GM18499 (cell line): Measurements from ENCODE around the gene NAXD.
A peak's percentile ranks its signal among the peaks of the same experiment; 100 is the strongest.

Source experiments
- ATAC-seq: cut with Tn5 transposase; IDR thresholded peaks from one replicate; pipeline ENCODE4 v1.9.1; 2021; ENCODE audit warnings: moderate number of reproducible peaks; ENCODE audit not compliant: insufficient read depth, unreplicated experiment

NAXD gene

DNA sequence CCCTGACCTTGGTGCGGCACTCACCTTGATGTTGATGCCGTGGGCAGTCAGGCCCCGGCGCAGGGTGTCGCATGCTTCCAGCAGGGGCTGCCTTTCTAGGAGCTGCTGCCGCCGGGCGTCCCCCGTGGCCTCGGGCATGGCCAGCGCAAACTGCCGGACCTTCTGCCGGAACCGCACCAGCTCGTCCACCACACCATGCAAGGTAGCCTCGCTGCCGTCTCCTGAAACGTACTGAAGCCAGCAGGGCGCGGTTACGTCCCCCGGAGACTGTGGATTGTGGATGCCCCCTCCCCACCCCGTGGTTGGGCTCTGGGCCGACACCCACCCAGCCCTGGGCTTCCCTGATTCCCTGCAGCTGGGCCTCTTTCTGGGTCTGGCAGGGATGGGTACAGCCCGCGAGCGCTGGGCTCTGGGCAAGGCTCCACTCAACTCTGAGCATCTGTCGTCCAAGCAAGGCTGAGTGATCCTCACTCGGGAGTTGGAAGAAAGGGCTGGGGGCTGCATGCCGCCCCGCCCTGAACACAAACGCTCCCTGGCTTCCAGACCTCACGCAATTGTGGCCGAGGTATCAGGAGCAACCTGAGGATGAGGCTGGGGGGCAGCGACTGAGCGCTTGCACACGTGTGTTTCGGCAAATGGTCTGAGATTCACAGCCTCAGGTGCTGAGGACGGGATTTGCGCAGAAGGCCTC, 27.1 kb downstream of the NAXD start:
- no peak for ATAC-seq

DNA sequence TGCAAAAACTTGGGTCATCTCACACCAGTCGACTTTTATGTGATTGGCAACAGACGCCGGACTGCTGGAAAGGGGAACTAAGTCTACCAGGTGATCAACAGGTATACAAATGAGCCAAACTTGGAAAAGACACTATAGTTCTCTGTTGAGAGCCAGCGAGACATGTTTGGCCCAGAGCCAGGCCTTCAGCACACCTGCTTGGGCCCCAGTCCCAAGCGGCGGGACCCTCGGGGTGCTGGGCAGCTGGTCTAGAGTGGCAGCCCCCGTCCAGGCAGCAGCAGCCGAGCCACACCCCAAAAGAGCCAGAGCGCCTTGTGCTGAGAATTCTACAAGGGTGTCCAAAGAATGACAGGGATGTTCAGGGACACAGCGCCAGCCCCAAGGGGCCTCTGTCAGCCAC, 28.0 kb downstream of the NAXD start:
- ATAC-seq = no peak

DNA sequence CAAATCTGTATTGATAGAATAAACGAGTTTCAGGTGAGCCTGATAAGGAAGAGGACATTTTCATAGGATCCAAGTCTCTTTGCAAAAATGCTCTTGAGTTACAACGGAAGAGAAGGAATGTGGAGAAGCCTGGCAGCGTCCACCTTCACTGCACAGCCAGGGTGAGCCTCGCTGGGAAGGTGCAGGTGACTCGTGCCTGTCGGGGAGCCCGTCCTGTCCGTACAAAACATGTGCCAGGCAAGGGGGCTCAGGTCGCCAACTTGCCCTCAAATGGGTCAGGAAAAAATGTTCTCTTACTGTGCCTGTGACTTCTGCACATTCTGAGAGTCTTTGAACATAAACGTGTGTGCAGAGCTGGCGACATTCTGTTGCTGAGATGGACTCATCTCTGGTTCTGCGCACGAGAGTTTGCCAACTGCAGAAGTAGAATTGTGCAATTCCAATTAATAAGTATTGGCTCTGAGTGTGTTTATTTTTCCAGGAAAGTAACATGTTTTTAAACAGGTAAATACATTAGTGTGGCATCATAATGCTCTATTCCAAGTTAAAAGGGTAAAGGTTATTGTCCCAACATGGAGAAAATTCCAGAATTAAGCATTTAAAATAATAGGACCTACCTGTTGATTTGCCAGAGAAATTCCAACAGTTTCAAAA, 28.6 kb downstream of the NAXD start:
- no peak for ATAC-seq

DNA sequence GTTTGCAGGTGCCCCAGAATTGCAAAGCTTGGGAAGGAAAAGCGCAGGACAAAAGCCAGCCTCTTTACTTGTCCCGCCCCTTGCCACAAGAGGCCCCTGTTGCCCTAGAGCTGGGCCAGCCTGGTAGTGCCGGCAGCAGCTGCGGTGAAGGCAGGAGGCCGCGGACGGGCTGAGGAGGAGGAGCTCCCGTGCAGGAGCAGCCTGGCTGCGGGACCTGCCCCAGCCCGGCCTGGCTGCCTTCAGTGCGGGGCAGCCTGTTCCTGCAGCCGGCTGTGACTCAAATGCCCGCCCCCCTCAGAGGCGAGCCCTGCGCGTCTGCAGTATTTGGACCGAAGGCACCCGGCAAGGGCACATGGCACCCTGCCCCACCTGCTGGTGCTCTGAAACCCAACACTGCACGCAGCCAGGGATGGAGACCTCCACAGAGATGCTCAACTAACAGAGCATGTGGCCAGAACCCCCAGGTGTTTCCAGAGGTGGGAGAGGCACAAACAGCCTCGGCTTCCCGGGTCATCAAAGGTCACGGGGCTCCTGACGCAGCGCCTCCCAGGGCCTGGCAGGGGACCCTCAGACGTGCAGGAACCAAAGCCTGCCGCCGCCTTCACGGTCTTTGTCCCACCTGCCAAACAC, 29.7 kb downstream of the NAXD start:
- ATAC-seq = peak; percentile 54

DNA sequence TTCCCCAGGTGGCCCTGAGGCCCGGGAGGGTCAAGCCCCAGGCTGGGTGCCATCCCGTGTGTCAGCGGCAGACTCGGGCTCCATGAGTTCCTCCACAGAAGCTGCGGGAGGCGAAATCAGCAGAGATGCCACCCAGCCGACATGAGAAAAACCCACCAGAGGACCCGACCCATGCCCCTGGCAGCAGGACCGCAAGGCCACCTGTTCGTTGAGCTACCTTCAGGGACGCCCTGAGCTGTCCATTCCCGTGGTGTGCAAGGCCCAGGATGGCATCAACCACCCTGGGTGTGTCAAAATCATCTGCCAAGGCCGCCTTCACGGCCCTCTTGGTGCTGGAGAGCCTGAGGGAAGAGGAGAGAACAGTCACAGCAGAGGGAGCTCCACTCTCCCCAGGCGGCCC, 30.4 kb downstream of the NAXD start:
- no peak for ATAC-seq

DNA sequence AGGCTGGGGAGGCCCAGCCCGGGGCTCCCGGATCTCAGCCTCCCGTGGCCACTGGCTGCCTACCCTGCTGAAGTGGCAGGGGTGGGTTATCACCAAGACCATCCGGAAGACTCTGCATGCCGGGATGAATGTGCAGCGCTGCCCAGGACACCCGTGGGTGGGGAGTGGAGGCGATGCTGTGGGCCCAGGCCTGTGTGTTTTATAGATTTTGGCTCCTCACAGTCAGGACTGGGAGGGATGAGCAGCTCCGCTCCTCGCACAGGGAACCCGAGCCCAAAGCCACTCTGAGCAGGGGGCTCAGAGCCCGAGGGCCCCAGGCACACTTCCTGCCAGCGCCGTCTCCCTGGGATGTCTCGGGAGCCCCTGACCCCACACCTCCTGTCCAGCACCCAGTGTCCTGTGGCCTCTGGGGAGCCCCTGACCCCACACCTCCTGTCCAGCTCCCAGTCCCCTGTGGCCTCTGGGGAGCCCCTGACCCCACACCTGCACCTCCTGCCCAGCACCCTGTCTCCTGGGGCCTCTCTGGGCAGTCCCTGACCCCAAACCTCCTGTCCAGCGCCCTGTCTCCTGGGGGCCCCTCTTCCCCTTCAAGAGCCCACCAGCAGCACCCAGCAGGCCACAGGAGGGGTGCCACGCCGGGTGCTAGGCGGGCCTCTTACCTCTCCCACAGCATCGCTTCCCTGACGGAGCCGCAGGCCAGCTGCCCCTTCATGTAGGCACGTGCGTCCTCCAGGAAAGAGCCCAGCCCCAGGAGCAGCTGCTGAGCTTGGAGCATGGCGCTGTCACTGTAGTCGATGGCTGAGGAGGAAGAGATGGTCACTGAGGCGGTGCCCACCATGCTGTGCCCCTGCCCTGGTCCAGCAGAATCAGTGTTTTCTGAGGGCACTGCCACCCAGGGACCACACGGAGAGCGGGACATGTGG, 31.4 kb downstream of the NAXD start:
- ATAC-seq = no peak

DNA sequence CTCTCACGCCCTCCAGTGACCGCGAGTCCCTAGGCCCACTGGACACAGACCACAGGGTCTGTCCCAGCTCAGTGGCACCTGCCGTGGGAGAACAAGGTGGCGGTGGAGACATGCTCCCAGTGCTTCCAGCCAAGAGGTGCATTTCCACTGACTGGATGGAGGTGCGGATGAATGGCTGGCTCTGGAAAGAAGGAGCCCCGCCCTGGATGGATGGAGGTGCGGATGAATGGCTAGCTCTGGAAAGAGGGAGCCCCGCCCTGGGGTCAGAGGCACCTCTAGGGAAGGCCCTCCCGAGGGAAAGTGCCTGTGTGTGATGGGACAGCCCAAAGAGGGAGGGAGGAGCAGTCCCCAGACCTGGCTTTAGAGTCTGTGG, 32.0 kb downstream of the NAXD start:
- ATAC-seq = no peak

DNA sequence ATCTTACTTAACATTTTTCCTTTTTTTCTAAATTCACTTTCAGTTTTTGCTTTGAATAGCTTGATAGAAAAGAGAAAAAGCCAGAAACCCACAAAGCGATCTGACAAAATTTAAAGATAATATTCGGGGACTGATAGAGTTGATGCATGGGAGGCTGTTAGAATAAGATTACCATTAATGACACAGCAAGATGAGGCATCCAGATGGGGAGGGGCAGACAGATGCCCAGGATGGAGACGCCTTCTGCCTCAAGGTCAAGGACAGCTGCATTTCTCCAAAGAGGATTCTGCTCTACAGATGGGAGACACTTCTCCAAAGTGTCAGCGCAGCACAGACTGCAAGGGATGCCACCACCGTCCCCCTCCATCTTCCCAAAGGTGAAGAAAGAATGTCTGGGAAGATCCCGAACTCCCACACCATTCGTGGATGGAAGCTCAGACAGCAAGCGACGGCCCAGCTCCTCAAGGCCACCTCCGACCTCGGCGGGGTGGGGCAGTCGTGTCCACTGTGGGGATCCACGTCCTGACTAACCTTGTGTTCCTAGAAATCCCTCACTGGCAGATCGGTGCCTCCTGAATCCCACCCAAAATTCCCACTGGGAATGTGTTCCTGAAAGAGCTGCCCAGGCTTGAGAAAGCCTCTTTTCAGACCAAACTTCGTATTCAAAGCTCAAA, 32.9 kb downstream of the NAXD start:
- no peak for ATAC-seq

DNA sequence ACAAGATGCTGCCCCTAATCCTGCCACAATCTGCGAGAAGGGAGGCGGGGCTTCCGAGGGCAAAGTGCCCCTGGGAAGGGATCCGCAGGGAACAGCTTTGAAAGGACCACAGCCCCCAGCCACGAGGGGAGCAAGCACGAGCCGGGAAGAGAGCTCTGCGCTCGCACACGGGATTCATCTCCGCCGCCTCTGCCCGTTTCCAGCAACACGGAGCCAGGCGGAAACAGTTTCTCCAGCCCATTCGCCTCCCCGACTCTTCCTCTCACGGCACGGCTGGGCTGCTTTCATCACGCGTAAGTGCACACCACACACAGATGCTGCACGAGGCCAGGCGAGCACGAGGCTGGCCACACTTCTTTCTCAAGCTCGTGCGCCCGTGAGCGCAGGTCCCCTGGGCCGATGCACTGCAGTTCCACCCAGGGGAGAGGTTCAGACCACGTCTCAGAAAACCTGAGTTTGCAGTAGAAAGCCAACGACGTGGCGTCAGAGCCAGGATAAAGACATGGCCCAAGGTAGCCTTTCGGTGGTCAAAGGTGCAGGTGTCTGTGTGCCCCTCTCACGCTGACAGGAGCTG, 33.6 kb downstream of the NAXD start:
- ATAC-seq = no peak

DNA sequence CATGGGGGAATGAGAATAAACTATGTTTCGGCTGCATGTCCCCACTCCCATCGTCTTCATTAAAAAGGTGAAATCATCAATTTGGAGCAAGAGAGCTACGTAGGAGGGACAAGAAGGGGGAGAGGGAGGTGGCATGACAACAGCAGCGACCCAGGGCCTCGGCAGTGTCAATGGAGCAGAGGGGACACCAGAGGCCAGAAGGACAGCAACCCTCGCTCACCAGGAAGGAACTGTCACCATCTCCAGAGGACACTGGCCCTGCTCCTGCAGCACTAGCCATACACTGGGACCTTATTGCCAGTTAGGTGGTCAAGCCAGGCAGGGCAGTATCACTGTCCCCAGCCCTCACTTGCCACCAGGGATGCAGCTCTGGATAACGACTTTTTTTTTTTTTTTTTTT, 34.2 kb downstream of the NAXD start:
- ATAC-seq = no peak

DNA sequence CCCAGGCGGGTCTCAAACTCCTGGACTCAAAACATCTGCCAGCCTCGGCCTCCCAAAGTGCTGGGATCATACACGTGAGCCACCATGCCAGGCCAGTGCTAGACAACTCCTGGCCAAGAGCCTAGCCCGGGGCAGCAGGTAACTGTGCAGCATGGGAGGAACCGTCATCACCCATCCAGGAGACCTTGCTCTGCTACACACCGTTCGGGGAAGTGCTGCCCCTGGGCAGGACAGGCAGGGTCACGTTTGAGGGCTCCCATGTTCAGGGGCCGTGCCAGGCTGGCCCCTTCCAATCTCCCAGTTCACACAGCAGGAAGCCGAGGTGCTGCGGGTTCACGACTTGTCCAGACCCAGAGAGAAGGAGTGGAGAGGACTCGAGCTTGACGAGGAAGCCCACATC, 35.1 kb downstream of the NAXD start:
- ATAC-seq = no peak

DNA sequence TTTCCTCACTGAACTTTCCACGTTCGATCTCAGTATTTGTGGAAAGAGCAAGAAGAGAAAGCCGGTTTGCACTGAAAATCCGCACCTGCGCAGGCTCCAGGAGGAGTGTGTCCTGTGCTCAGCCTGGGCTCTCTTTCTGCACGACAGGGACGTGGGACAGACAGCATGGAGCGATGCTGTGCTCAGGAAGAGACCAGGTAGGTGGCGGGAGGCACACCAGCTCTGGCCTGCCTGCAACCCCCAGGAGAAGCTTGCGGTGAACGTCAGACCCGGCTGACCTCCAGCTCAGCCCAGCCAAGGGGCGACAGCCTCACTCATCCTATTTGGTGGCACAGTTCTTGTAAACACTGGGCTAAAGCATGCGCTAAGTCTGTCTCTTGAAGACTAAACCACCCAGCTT, 35.9 kb downstream of the NAXD start:
- no peak for ATAC-seq

DNA sequence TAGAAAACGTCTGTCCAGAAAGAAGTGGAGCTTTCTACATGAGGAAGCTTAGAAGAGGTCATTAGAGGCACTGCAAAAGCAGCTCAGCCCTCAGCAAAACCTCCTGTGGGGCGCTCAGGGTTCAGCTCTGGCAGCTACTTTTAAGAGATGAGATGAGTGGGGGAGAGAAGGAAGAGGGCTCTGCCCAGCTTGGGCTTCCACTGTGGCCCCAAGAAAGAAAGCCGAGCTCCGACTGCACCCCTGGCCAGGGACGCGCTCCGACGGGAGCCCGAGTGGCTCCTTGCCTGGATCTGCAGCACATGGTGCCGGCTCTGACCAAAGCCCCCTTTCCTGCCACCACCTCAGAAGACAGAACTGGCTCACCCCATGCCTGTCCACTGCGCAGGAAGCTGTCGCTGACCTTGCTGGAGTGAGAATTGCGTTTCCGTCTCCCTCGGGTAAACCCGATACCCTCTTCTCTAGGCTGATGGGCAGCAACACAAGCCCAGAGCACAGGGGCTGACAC, 36.4 kb downstream of the NAXD start:
- no peak for ATAC-seq

DNA sequence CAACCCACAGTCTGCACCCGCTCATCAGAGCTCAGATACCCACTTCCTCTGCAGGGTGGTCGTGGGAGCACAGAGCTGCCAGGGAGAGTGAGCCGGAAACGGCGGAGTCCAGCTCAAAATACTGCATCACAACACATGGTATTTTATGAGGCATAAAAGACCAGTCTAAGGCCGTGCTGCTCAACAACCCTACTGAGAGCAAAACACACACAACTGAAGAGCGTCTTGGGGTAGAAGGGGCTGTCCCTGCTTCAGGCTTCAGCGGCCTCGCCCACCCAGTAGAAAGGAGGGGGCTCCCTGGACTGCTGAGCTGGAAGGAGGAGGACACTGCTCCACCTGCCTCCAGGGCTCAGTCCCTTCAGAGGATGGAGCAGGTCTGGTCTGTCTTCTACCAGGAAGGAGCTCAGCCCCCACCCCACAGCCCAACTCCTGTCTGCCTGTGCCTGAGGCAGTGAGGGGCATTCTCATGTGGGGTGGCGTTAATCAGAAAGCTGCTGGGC, 36.9 kb downstream of the NAXD start:
- no peak for ATAC-seq

DNA sequence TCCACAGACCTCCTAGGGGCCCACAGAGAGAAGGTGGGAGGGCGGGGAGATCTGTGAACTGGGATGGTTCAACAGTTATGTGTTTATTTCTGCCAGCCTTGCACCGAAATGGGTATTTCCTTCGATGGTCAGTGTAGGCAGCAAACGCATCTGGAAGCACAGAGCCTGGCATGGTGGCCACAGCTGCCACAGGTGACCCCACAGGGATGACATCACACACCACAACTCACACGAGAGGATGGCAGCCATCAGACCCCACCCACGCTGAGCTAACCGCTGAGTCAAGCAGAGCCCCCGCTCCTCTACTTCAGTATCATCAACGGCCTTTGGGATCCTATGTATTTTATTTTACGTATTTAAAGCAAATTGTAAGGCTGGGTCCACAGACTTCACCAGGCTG, 37.4 kb downstream of the NAXD start:
- ATAC-seq = no peak

DNA sequence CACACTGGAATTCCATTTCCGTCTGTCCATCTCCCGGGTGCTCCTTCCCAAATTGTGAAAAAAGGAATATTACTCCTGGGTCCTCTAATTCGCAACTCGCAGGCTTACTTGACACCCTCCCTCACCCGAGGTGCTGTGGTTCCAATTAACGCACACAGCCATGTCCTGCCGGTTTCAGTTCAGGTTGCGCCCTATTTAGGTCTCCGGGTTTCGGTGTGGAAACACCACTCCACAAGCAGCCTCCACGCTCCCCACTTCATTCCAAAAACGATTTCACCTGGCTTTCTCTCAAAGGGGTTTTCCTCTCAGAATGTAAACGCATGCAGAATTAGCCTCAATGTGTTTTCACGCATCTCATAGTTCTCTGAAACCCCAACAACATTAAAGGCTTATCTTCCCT, 37.9 kb downstream of the NAXD start:
- no peak for ATAC-seq

DNA sequence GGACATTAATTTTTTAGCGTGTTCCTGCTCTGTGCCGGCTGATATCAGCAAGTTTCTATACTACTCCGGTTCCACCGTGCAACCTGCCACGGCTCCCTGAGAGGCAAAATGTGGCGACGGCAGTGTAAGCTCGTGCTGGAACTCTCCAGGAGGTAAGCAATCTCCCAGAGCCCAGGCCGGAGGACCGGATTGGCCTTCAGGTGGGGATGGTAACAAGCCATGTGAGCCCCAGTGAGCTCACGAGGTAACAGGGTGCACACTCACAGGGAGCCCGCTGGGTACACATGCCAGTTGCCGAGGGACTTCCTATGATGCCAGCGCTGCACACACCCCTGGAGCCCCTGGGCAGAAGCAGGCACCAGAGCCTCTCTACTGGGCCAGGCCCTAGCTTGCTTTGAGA, 38.5 kb downstream of the NAXD start:
- no peak for ATAC-seq

DNA sequence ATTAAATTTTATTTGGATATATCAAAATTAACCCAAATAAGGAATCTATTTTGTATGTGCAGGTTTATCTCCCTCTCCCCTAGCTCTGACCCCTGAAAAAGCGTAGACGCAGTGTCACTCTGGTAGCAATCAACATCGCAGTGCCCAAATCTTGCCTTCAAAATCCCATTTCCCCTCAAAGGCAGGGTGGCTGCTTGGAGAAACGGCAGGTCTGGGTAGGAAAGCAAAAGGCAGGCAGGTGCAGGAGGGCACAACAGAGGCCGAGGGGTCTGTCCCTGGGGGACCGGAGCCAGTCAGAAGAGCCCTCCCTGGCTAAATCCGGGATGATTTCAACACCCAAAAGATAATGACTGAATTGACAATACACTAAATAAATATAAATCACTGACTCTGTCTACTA, 41.9 kb downstream of the NAXD start:
- ATAC-seq = no peak

DNA sequence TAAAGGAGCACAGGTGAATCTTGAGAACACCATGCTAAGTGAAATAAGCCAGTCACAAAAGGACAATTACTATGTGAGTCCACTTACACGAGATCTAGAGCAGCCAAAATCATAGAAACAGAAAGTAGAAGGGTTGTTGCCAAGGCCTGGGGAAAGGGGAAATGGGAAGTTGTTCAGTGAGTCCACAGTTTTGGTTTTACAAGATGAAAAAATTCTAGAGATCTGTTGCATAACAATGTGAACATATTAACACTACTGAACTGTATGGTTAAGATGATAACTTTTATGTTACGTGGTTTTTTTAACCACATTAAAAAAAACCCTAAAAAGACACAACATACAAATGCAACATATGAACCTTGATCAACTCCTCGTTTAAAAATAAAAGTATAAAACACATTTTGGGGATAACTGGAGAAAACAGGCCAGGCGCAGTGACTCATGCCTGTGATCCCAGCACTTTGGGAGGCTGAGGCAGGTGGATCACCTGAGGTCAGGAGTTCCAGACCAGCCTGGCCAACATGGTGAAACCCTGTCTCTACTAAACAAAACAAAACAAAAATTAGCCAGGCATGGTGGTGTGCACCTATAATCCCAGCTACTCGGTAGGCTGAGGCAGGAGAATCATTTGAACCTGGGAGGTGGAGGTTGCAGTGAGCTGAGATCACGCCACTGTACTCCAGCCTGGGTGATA, 43.0 kb downstream of the NAXD start:
- peak; percentile 90 for ATAC-seq
